ELR (cell line): ENCODE results near the gene HNRNPCL1.
"Not testable (repeated sequence)": the region's sequence is repeated elsewhere in the genome, so short reads cannot be mapped to it uniquely, and the experiment has no call there.

Experiments used
- DNase-seq: peaks from one replicate; pipeline ENCODE4 v3.0.0-alpha.2; 2015; ENCODE audit warnings: low read depth

The HNRNPCL1 gene

GRCh38 chr1:12848620-12849019 is at the start of gene HNRNPCL1:
Gene HNRNPCL1 (minus strand): TSS chr1:12848720. CDS start chr1:12848289, 431 bp downstream.
- not testable (repeated sequence) for DNase-seq

GRCh38 chr1:12898170-12898569 is 49.6 kb upstream of the HNRNPCL1 start, which contains the start of gene PRAMEF10:
Gene PRAMEF10 (minus strand): TSS chr1:12898270. CDS start chr1:12895847, 2,423 bp downstream.
- not testable (repeated sequence) for DNase-seq

- not testable (repeated sequence) for DNase-seq
These were observed 37.6 kb upstream of the HNRNPCL1 start, which contains the start of gene PRAMEF4 for GRCh38 chr1:12886101-12886500. Gene PRAMEF4 (minus strand): TSS chr1:12886201. CDS start chr1:12883394, 2,807 bp downstream.

- not testable (repeated sequence) for DNase-seq
These were observed 29.9 kb upstream of the HNRNPCL1 start for GRCh38 chr1:12878453-12878852.

- DNase-seq, result not testable (repeated sequence)
These were observed 14.8 kb upstream of the HNRNPCL1 start for GRCh38 chr1:12863131-12863880.

- DNase-seq, result not testable (repeated sequence)
These were observed 8.3 kb upstream of the HNRNPCL1 start, which contains the start of gene PRAMEF2 for GRCh38 chr1:12856786-12857185. Gene PRAMEF2 (plus strand): TSS chr1:12857086. CDS start chr1:12859010, 1,924 bp downstream.

- DNase-seq, result peak; percentile 8
These were observed 3.3 kb upstream of the HNRNPCL1 start for GRCh38 chr1:12851779-12852178.

- DNase-seq, result not testable (repeated sequence)
These were observed 15.3 kb downstream of the HNRNPCL1 start for GRCh38 chr1:12833251-12833650.

GRCh38 chr1:12831310-12831709 is 17.2 kb downstream of the HNRNPCL1 start, which contains the start of gene PRAMEF11:
Gene PRAMEF11 (minus strand): TSS chr1:12831410. CDS start chr1:12828789, 2,621 bp downstream.
- not testable (repeated sequence) for DNase-seq

- not testable (repeated sequence) for DNase-seq
These were observed 29.5 kb downstream of the HNRNPCL1 start for GRCh38 chr1:12819061-12819460.

GRCh38 chr1:12811409-12811784 is 37.1 kb downstream of the HNRNPCL1 start:
- peak; percentile 6 for DNase-seq

GRCh38 chr1:12810691-12811408 is 37.7 kb downstream of the HNRNPCL1 start:
- DNase-seq, result peak; percentile 11

GRCh38 chr1:12809933-12810332 is 38.6 kb downstream of the HNRNPCL1 start:
- no peak for DNase-seq

GRCh38 chr1:12799730-12800129 is 48.8 kb downstream of the HNRNPCL1 start:
- DNase-seq, result no peak

GRCh38 chr1:12798911-12799310 is 49.6 kb downstream of the HNRNPCL1 start:
- DNase-seq, result no peak
